GM11168 (cell line): ENCODE results near the gene ZSCAN22.
"Not testable (repeated sequence)": the region's sequence is repeated elsewhere in the genome, so short reads cannot be mapped to it uniquely, and the experiment has no call there.

ENCODE experiments used
- in situ Hi-C: fragments of 300-500 bp; cut with MboI; formaldehyde crosslinking; loops from one replicate; pipeline ENCODE4 v1.12.0; 2022; ENCODE audit warnings: low sequenced_read_pairs; ENCODE audit not compliant: unreplicated experiment

Gene ZSCAN22

GRCh38 chr19:58326914-58327726, at the start of gene ZSCAN22:
TSS of gene ZSCAN22 (plus strand) at chr19:58326994. CDS start at chr19:58334803, 7,809 bp downstream.
- in situ Hi-C loops = no loop called here

- in situ Hi-C loops = no loop called here
These were observed 49.6 kb upstream of the ZSCAN22 start for GRCh38 chr19:58277197-58277596.

- in situ Hi-C loops = no loop called here
These were observed 48.9 kb upstream of the ZSCAN22 start for GRCh38 chr19:58277748-58278540.

GRCh38 chr19:58278541-58279041, 48.2 kb upstream of the ZSCAN22 start, which contains the start of gene ZNF8:
TSS of gene ZNF8 (plus strand) at chr19:58278955. CDS start at chr19:58279082, 127 bp downstream.
- in situ Hi-C loops = no loop called here

GRCh38 chr19:58279042-58279924, 47.5 kb upstream of the ZSCAN22 start:
- in situ Hi-C loops = no loop called here

- in situ Hi-C loops = no loop called here
These were observed 46.9 kb upstream of the ZSCAN22 start for GRCh38 chr19:58279925-58280316.

GRCh38 chr19:58284199-58284598, 42.6 kb upstream of the ZSCAN22 start:
- in situ Hi-C loops = no loop called here

GRCh38 chr19:58291943-58292342, 34.9 kb upstream of the ZSCAN22 start:
- in situ Hi-C loops = no loop called here

- in situ Hi-C loops = no loop called here
These were observed 31.9 kb upstream of the ZSCAN22 start for GRCh38 chr19:58294743-58295374.

- in situ Hi-C loops = no loop called here
These were observed 30.7 kb upstream of the ZSCAN22 start for GRCh38 chr19:58296104-58296503.

- in situ Hi-C loops = no loop called here
These were observed 26.2 kb upstream of the ZSCAN22 start for GRCh38 chr19:58300620-58301019.

- in situ Hi-C loops = no loop called here
These were observed 22.5 kb upstream of the ZSCAN22 start for GRCh38 chr19:58304255-58304654.

GRCh38 chr19:58304748-58305064, 22.1 kb upstream of the ZSCAN22 start:
- in situ Hi-C loops = no loop called here

GRCh38 chr19:58305065-58305931, 21.5 kb upstream of the ZSCAN22 start, which contains the start of gene ERVK3-1:
TSS of gene ERVK3-1 (plus strand) at chr19:58305377. CDS start at chr19:58312169, 6,792 bp downstream.
- in situ Hi-C loops = no loop called here

GRCh38 chr19:58305932-58306323, 20.9 kb upstream of the ZSCAN22 start:
- in situ Hi-C loops = no loop called here

GRCh38 chr19:58307736-58308135, 19.1 kb upstream of the ZSCAN22 start:
- in situ Hi-C loops = no loop called here

GRCh38 chr19:58310685-58311084, 16.1 kb upstream of the ZSCAN22 start:
- in situ Hi-C loops = not testable (repeated sequence)

GRCh38 chr19:58311345-58311865, 15.4 kb upstream of the ZSCAN22 start:
- in situ Hi-C loops = no loop called here

- in situ Hi-C loops = no loop called here
These were observed 11.2 kb upstream of the ZSCAN22 start for GRCh38 chr19:58315580-58315979.
